HG03103 (cell line): ENCODE measurements around the gene RARB.

Experiments used
- ATAC-seq: cut with Tn5 transposase; IDR thresholded peaks from one replicate; pipeline ENCODE4 v1.9.1; 2021; ENCODE audit warnings: low read depth; ENCODE audit not compliant: unreplicated experiment

The RARB gene

DNA sequence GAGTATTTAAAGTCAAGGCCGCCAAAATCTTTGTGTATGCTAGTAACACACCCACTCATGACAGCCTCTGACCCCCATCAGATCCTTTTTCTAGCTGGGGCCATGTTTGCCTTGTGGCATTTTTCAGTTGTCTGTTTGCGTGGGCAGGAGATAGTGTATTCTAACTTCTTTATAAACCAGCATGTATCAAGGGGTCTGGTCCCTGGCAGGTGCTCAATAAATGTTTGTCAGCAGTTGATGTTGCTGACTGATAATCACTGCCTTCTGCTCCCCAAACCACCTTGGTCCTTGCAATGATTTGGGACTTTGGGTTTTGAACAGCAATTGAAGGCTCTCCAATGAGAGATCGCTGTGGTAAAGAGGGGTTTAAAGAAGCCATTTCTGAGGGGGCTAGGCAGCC, 19.2 kb downstream of the RARB start:
- ATAC-seq = no peak

DNA sequence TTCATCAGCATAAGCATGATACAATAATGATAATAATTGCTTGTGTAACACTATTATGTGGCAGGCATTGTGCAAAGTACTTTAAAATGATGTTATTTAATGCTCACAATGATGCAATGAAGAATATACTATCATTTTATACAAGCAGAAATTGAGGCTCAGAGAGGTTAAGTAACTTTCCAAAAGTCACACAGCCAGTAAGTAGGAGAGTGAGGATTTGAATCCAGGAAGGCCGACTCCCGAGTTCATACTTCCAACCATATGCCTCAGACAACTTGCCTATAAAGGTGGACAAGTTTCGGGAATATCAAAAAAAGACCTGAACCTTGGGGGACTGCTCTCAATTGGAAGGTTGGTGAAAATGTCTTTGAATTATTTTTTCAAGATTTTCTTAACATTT, 19.9 kb downstream of the RARB start:
- no peak for ATAC-seq

DNA sequence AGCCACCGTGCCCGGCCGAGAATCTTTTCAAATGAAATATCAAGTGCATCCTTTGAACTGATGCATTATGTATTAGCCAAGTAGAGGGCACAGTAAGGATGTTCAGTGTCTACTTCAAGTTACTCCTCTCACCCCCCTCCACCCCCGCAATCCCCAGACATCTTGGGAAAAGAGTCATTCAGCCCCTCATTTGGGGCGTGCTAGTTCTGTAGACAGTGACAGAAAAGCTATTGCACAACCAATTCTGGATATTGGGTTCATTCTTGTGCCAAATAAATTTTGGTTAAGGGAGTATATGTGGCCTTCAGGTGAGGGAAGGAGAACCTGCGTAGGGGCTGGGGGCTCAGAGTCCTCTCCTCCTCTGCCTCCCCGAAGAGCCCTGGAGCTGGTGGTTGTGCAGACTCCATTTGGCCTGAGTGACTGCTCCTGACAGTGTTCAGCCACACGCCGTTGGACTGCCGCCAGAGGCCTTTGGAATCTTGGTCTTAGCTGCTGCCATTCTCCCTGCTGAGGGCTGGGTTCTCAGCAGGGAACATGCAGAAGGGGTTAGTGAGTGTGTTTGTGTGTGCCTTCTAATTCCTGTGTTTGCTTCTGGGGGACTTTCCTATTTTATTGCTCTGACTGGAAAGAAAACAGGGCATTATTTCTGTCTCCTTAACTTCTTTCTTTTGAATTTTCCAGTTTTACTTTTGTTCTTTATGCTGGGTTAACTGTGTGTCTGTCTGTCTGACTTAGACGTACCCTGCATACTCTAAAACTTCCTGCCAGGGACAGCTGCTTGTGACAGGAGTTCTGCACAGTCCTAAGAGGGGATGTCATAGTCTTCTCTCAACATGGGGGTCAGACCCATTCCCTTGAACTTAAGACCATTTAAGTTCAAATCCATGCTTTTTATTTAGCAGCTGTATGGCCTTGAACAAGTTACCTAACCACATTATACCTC, 21.0 kb downstream of the RARB start:
- ATAC-seq = no peak

DNA sequence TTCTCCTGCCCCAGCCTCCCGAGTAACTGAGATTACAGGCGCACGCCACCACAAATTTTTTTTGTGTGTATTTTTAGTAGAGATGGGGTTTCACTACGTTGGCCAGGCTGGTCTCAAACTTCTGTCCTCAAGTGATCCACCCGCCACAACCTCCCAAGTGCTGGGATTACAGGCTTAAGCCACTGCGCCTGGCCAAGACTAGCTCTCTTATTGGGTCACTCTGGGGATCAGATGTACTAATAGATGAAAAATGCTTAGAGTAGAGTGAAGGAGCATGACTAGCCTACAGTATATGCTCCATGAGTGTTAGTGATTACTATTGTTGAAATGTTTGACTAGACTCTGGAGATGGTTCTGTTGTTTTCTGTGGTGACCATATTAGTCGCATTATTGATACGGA, 21.8 kb downstream of the RARB start:
- ATAC-seq = no peak

DNA sequence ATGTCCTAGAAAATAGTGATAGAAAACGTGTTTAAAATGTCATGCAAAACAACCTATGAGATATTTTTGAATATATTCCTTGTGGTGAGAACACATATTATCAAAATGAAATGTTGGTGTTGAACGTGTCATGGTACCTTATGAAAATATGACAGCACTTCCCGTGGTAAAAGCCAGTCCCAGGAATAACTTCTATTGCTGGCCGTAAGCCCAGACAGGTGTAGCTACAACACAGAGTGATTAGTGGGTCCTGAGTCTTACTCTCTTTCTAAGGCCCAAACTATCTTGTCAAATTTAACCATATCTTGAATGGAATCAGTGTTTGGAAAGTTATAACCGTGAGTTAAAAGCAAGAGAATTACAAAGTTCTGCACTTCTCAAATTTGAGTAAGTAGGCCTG, 24.1 kb downstream of the RARB start:
- no peak for ATAC-seq

DNA sequence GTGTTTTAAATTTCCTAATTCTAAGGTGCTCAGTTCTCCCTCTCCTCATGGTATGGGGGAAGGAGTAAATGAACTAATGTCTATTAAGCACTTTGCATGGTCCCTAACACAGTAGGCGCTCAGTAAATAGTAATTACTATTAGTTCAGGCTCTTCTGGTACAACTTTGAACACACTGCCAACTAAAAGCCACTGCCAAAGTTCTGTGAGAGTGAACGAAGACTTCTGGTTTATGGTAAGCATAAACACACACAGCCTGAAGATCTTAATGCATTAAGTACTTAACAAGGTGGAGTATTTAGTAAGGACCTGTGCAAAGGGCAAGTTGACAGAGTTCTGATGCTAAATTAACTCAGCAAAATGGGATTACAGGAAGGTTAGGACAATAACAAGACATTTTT, 24.7 kb downstream of the RARB start:
- no peak for ATAC-seq

DNA sequence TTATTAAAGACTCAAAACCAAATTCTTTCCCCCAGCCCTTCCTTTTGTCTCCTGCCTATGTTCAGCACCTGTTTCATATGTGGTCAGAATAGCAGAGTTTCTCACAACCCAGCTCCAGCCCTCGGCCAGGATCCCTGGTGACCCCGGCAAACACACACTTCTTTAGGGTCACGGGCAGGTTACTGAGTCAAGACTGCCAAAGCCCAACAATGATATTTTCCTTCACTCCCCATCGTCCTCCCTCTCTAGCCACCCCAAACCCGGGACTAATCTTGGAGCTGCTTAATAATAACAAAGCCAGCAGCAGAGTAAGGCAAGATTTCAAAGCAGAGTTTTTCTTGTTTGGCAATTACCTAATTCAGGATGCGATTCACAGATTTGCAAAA, 25.5 kb downstream of the RARB start:
- ATAC-seq = no peak

DNA sequence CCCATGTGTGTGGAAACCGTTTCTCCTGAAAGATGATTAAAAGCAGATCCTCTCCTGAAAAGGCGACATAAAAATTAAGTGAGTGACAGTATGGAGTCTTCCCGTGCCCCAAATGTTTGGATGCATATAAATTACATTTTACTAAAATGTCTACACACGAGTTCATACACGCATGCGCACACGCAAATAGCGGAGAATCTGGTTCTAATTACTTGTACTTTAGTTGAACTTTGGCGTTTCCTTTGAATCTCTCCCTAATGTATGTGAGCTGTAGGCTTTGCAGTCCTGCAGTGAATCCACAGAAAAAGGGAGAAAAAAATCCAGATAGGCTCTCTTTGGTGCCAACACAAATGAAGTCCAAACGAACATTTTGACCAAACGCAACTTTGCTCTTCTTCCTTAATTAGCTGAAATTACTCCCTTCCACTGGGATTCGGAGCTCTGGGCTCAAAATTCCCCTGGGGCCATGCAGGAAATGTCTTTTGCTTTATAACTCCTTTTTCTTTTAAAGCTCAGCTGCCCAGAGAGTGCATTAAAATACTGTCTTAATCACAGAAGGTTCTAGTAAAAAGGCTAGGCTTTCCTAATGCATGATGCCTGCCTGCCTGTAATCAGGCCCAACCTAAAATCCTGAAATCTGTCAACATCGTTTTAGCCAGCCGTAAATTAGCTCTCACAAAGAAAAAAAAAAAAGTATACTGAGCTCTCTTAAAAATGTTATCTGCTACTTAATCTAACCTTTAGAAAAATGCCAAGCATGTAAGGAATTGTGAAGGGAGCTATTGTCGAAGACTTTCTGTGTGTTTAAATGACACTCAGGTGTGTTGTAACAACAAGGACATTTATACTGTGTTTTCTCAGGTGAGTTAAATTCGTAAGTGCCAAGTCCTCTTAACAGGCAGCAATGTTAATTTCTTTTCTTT, 26.2 kb downstream of the RARB start:
- no peak for ATAC-seq

DNA sequence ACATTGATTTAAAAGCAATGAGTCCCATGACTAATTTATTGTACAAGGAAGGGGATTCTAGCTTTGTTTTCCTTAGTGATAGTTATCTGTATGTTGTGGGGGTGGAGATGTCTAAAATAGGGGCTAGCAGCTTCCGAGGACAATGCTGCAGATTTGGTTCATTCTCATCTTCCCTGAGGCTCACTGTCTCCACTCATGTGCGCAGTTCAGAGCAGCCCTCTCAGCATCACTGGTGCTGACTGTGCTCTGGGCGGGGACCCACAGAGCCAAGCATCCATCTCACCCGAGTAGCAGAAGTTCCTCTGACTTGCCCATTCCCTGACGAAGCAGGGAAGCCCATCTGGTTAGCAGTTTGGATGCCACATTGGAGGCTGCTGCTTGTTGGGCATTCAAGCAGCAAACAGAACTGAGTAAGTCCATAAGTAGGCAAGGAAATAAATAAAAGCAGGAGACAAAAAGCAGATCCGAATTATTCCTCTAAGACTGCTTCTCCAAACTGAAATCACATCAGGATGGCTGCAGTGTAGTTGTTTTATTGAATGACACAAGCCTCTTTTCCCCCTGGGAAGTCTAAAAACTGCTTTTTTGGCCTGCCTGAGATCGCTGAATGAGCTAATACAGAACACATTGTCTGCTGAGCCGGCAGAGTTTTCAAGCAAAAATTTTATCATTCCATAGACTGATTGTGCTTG, 27.5 kb downstream of the RARB start:
- ATAC-seq = no peak

DNA sequence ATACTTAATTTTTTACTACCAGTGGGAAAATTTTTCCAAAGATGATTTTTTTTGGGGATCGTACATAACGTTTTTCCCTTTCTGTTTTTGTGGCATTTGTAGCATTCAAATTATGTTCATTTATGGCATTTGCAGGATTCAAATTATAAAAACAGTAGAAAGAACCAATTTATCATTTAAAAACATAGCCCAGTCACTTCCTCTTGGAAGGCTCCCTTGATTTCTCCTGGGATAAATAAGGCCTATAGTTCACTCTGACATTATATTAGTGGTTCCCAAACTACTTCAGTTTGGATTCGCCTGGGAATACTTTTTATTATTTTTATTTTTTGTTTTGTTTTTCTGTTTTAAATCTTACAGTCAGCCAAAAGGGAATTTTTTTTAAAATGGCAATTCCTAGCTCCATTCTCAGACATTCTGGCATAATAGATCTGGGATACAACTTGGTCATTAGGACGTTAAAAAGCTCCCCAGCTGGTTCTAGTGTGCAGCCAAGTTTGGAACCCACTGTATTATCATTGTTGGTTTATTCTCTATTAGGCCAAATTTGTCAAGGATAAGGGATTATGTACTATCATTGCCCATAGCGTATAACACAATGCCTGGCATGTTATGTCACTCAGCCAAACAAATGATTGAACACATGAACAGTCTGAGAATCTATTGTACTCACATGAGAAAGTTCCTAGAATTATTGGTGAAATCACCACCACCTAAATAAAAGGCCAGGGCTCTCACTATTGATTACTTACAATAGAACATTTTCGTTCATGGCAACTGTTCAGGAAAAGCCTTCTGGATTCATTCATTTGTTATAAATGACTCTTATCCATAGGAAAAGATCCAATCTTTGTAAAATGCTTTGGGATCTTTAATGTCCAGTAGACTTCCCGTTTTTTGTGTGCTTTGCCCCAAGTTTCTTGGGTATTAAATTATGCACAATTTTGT, 28.9 kb downstream of the RARB start:
- ATAC-seq = no peak

DNA sequence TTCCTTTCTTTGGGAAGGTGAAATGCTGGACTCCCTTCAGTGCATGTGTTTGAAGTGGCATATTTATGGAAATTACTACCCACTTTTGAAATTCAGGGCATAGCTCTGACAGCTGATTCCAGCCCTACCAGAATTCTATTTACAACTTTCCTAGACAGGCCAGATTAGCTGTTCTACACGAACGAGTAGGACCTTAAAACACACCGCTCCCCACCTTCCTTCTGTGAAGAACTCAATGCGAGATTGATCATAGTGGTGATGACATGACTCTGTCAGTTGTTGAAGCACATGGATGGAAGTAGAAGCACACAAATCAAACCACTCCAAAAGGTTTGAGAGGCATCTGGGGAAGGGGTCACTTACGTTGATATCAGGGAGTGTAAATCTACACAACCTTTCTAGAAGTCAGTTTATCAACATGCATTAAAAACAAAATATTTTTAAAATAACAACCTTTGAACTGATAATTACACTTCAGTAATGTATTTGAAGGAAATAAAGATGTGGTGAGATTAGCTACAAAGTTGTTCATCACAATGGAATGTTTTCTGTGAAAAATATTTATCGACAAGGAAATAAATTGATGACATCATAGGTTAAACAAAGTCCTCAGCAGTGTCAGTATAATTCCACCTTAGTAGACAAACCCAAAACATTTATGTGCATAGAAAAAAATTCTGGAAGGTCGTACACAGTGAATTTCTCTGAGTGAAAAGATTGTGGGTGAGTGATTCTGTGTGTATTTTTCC, 29.8 kb downstream of the RARB start:
- ATAC-seq = no peak

DNA sequence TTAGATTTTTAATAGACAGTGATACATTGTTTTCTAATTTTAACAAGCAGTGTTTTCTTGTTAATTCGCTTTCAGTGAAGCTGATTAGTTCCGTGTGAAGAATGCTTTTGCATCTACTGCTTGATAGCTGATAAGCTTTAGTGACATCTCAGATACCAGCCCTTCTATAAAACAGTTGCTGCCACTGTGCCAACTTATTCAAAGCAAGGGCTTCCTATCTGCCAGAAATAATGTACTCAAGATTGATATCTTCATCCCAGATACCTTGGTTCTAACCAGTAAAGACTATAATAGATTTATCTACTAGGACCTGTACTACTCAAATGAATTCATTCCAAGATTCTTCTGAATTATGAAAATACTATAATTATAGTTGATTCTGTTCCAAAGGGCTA, 30.4 kb downstream of the RARB start:
- ATAC-seq = no peak

DNA sequence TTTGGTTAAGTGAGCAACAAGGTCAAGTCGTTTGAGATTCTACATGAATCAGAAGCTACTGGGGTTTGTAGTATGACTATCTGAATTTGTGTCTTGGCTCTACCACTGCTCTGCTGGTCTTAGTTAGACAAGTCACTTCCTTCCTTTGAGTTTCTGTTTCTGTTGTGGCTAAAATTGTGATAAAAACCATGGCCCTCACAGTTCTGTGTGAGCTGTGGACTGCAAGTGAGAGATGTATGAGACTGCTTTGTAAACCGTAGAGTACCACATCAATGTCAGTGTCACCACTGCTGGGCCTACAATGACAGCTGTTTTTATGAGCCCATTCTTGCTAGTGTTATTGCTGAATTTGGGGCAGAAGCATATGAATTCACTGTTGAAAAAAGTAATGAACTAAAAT, 32.7 kb downstream of the RARB start:
- peak; percentile 99 for ATAC-seq

DNA sequence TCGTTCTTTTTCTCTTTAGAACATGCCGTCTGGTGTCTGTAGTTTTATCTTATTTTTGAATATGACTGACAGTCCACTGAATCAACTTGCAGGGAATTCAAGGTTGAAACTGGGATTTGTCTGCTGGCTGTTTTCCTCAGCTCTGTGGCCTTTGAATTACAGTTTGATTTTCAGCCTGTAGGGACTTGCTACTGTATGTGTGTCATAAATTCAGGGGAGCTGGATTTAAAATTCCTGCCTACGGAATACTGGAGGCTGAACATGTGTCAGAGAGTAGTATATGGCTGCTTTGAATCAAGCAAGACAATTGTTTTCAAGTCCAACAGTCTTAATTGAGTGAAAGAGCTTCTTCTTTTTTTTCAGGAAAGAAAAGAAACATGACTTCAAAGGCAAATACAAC, 33.9 kb downstream of the RARB start:
- ATAC-seq = no peak

DNA sequence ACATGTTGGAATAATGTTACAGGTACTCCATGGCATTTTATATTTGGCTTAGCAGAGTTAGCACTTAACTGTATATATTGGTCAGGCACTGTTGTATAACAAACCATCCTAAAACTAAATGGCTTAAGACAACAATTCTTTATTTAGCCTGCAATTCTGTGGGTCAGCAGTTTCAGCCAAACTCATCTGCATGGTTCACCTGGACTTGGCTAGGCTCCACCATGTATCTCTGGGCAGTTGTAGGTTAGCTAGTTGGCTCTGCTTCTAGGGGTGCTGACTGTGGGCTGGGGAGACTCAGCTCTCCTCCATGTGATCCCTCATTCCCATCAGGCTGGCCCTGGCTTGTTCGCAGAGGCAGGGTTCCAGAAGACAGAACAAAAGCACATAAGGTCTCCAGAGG, 34.4 kb downstream of the RARB start:
- no peak for ATAC-seq

DNA sequence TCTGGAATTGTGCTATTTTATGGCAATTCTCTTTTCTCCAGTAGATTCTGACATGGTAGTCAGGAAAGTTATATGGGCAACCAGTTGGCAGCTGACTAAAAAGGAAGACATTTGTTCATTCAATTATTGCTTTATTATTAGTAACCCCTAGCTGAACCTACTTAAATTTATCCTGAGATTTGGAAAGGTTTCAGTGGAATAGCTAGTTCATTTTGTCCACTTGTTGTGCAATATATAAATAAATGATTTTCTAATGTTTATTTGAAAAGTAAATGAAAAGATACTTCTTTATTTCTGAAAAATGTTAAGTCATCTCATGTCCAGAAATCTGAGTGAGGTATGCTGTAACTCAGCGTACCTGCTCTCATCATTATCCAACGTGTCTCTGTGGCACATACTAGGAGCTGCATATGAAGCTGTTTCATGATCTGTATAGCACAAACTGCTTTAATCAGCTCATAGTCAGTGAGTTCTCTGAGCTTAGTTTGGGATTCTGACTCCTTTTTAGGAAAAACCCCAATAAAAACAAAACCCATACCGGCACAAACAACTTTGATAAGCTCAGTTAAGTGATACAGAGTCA, 35.9 kb downstream of the RARB start:
- ATAC-seq = no peak

DNA sequence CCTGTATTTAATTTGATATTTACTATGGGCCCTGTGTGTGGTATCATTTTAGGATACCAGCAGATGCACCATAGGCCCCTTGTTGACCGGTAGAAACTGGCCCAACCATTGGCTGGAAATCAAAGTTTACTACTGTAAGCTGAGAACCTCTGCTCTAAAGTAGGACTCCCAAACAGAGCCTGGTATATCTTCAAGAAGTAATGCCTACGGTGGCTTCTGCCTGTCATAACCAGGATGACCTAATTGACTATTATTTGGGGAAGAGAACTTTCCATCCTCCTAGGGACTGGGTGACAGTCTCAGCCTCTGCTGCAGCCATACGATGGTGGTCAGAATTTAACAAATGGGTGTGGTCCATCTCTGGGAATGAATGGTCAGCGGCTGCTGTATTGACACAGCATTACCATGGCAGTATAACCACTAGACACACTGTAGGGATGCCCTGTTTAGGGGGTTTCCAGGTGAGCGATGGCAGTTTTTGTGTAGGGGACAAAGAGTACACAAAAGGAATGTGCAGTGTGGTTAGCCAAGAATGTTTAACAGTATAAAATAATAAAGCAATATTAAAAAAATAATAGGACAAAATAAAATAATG, 37.3 kb downstream of the RARB start:
- ATAC-seq = no peak

DNA sequence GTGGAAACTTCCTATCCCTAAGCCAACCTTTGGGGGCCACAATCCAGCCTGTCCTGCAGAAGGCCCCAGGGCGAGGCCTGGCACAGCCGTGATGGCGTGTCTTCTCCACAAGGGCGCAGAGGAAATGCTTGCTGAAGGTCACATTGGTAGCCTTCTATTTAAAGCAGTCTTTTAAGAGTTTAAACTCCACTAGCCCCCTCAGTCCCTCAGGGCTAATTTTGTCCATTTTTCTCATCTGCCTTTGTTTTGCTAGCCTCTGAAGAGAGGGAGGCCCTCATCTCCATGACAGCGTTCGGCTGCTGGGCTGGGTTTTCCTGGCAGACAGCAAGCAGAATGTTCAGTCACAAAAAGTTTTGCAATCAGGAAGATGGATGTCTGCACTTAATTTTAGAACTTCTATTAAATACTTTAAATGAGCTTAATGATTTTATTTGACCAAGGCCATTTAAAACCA, 40.8 kb downstream of the RARB start:
- no peak for ATAC-seq
